SK-N-SH (cell line): Measurements from ENCODE around the gene LIMK1. TPM values are rescaled to one million over a fixed set of nuclear protein-coding genes. Genes with fewer than 3 reads are reported as not detected.

ENCODE experiments used
- CTCF ChIA-PET: fragments of 300-600, 350-600 bp; formaldehyde crosslinking; extraction: SDS; loops from one replicate; lab custom pipeline; 2021; lab: Yijun Ruan, JAX
- POLR2A ChIA-PET: fragments of 350-600 bp; sonication (Branson Sonifier 250); formaldehyde crosslinking; extraction: SDS; loops from one replicate; lab custom pipeline; 2020; ENCODE audit warnings: antibody characterized with exemption, inconsistent platforms; lab: Yijun Ruan, JAX
- DNase-seq: peaks from one replicate; pipeline ENCODE4 v3.0.0; 2012
- H2AFZ ChIP-seq: fragments of 200-600 bp; sonication (generic); 2 replicates; pipeline ENCODE4 v1.8.1; 2016; ENCODE audit warnings: antibody characterized with exemption, mild to moderate bottlenecking, low read depth
- H3F3A ChIP-seq: fragments of 200-600 bp; sonication (generic); replicated peaks from 2 replicates; pipeline ENCODE3; 2016; ENCODE audit warnings: antibody characterized with exemption, mild to moderate bottlenecking; ENCODE audit not compliant: insufficient read depth
- H3K27ac ChIP-seq, 2 experiments: fragments of 200-500 bp in 1 of 2; fragments of 200-600 bp in 1 of 2; sonication (Bioruptor generic) in 1 of 2; sonication (generic), shearing (Covaris generic) in 1 of 2; 2 replicates each; pipeline versions ENCODE4 v1.5.1 to v1.6.1; 2014 to 2016; ENCODE audit warnings: low read depth in 2 of 2, inconsistent platforms in 1 of 2, low read length in 1 of 2, mild to moderate bottlenecking in 1 of 2, mixed read lengths in 1 of 2
- H3K27me3 ChIP-seq: fragments of 200-600 bp; sonication (generic), shearing (Covaris generic); 2 replicates; pipeline ENCODE4 v1.6.1; 2016; ENCODE audit warnings: mixed run types; ENCODE audit not compliant: insufficient read depth
- H3K36me3 ChIP-seq, 2 experiments: fragments of 200-500 bp in 1 of 2; fragments of 200-600 bp in 1 of 2; sonication (Bioruptor generic) in 1 of 2; sonication (generic) in 1 of 2; replicated peaks in 1 of 2; 2 replicates each; pipeline versions ENCODE3 to v1.5.1; 2014 to 2016; ENCODE audit warnings: low read length in 1 of 2, mild to moderate bottlenecking in 1 of 2; ENCODE audit not compliant: insufficient read depth in 2 of 2, control insufficient read depth in 1 of 2
- H3K4me1 ChIP-seq, 2 experiments: fragments of 200-500 bp in 1 of 2; fragments of 200-600 bp in 1 of 2; sonication (Bioruptor generic) in 1 of 2; sonication (generic), shearing (Covaris generic) in 1 of 2; 2 replicates each; pipeline versions ENCODE4 v1.5.1 to v1.6.1; 2014 to 2016; ENCODE audit warnings: low read depth in 1 of 2, low read length in 1 of 2, mixed run types in 1 of 2; ENCODE audit not compliant: insufficient read depth in 2 of 2, control insufficient read depth in 1 of 2
- H3K4me2 ChIP-seq: fragments of 200-600 bp; sonication (generic), shearing (Covaris generic); 2 replicates; pipeline ENCODE4 v1.6.1; 2017; ENCODE audit warnings: mixed run types
- H3K4me3 ChIP-seq, 2 experiments: fragments of 200-500 bp in 1 of 2; fragments of 200-600 bp in 1 of 2; sonication (Bioruptor generic) in 1 of 2; sonication (generic), shearing (Covaris generic) in 1 of 2; 2 replicates each; pipeline versions ENCODE4 v1.5.1 to v1.8.1; 2014 to 2016; ENCODE audit warnings: low read depth in 2 of 2, inconsistent platforms in 1 of 2, low read length in 1 of 2, mild to moderate bottlenecking in 1 of 2, mixed read lengths in 1 of 2, moderate library complexity in 1 of 2
- H3K79me2 ChIP-seq: fragments of 200-600 bp; sonication (generic); 2 replicates; pipeline ENCODE4 v1.8.1; 2017; ENCODE audit warnings: mild to moderate bottlenecking; ENCODE audit not compliant: insufficient read depth
- H3K9ac ChIP-seq: fragments of 200-600 bp; sonication (generic); 2 replicates; pipeline ENCODE4 v1.6.1; 2017; ENCODE audit warnings: mixed run types
- H3K9me2 ChIP-seq: fragments of 200-600 bp; sonication (generic); 2 replicates; pipeline ENCODE4 v1.6.1; 2017; ENCODE audit warnings: mixed run types
- H3K9me3 ChIP-seq: fragments of 200-600 bp; sonication (generic); 2 replicates; pipeline ENCODE4 v1.6.1; 2017; ENCODE audit warnings: mixed run types, mild to moderate bottlenecking, moderate library complexity
- H4K20me1 ChIP-seq: fragments of 200-600 bp; sonication (generic); 2 replicates; pipeline ENCODE4 v1.6.1; 2017; ENCODE audit warnings: mild to moderate bottlenecking, mixed run types; ENCODE audit not compliant: insufficient read depth
- CTCF ChIP-seq: fragments of 200-600 bp; sonication (generic); IDR thresholded peaks from 2 replicates; pipeline ENCODE4 v1.6.1; 2017; ENCODE audit warnings: antibody characterized with exemption, mild to moderate bottlenecking, moderate library complexity
- ELF1 ChIP-seq: IDR thresholded peaks from 2 replicates; pipeline ENCODE4 v1.4.0; 2012
- FOXJ3 ChIP-seq: sonication (generic); formaldehyde crosslinking; IDR thresholded peaks from 2 replicates; pipeline ENCODE4 v1.5.1; 2020; ENCODE audit warnings: mild to moderate bottlenecking, missing genetic modification reagents
- FOXM1 ChIP-seq: IDR thresholded peaks from 2 replicates; pipeline ENCODE4 v1.4.0; 2012; ENCODE audit warnings: low read depth, mild to moderate bottlenecking
- GABPA ChIP-seq: IDR thresholded peaks from 2 replicates; pipeline ENCODE4 v1.4.0; 2012; ENCODE audit warnings: low read depth, mild to moderate bottlenecking
- MAX ChIP-seq: IDR thresholded peaks from 2 replicates; pipeline ENCODE4 v1.4.0; 2012; ENCODE audit warnings: low read depth
- POLR2AphosphoS5 ChIP-seq: IDR thresholded peaks from 2 replicates; pipeline ENCODE4 v1.6.1; 2012; ENCODE audit warnings: low read depth, low read length
- RFX5 ChIP-seq: IDR thresholded peaks from 2 replicates; pipeline ENCODE4 v1.6.1; 2012; ENCODE audit warnings: mild to moderate bottlenecking, improper control_type of control experiment, low read length
- RXRA ChIP-seq: IDR thresholded peaks from 2 replicates; pipeline ENCODE4 v1.4.0; 2012; ENCODE audit warnings: low read depth, mild to moderate bottlenecking, borderline replicate concordance
- SIN3A ChIP-seq: IDR thresholded peaks from 2 replicates; pipeline ENCODE4 v1.6.1; 2012; ENCODE audit warnings: low read depth, mild to moderate bottlenecking, low read length, moderate library complexity, borderline replicate concordance
- TCF12 ChIP-seq: IDR thresholded peaks from 2 replicates; pipeline ENCODE4 v1.4.0; 2012
- TEAD4 ChIP-seq: IDR thresholded peaks from 2 replicates; pipeline ENCODE4 v1.4.0; 2012; ENCODE audit warnings: mild to moderate bottlenecking, borderline replicate concordance; ENCODE audit not compliant: insufficient read depth
- WGBS: methylation state at CpG from one replicate; pipeline ENCODE4 v1.1.6; 2017; ENCODE audit warnings: low lambda C conversion rate; 5-methylcytosine and 5-hydroxymethylcytosine counted together
- polyA plus RNA-seq, 3 experiments: library from polyadenylated mRNA; depleted of rRNA; stranded (reverse); fragments of >200 nt; gene quantifications; 2 replicates each; pipeline ENCODE4 v1.2.3, GENCODE V29; 2012
- TF ChIP-seq, protein P1 (sequence below): fragments of 150-350 bp; IDR thresholded peaks from 2 replicates; pipeline ENCODE4 v1.6.1; 2016; ENCODE audit warnings: mild to moderate bottlenecking, low read depth, low read length
- TF ChIP-seq, protein P2 (sequence below): IDR thresholded peaks from 2 replicates; pipeline ENCODE4; 2012
- TF ChIP-seq, protein P3 (sequence below): IDR thresholded peaks from 2 replicates; pipeline ENCODE4 v1.4.0; 2012; ENCODE audit warnings: low read depth, borderline replicate concordance

Gene LIMK1
- polyA plus RNA-seq, 1 of the 3 experiments (the other 2 are of a cell fraction) = 86.6 TPM

DNA sequence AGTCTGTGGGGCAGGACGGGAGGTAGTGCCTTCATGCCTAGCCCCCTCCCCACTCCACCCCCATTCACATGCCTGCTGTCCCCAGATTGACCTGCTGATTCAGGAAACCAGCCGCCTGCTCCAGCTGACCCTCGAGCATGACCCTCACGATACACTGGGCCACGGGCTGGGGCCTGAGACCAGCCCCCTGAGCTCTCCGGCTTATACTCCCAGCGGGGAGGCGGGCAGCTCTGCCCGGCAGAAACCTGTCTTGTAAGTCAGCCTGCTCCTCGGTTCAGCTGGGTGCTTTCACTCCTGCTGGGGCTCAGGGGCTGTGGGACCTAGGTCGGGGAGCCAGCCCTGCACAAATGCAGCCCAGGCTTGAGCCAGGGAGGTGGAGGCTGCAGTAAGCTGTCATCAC lies 22.4 kb downstream of the LIMK1 start (continued):
- no peak for TF ChIP-seq CTCF
- TF ChIP-seq TEAD4 = no peak
- TF ChIP-seq POLR2AphosphoS5 = no peak
- no peak for TF ChIP-seq GABPA
- no peak for TF ChIP-seq MAX
- TF ChIP-seq RXRA = no peak
- no peak for TF ChIP-seq ELF1
- TF ChIP-seq, all 33 proteins: peak for 0

GRCh38 chr7:74106846-74107245 lies 23.2 kb downstream of the LIMK1 start:
- POLR2A ChIA-PET = no interaction called here
- 95% methylated on average over 8 of the region's 18 CpGs for WGBS

More at GRCh38 chr7:74106846-74107245, 23.2 kb downstream of the LIMK1 start:
- Histone ChIP-seq H3K36me3 (peaks cover 43 to 82% of the 10 kb centered on the region in 2 experiments), H2AFZ (no peak overlapping the region), H4K20me1 (no peaks in the 10 kb centered on the region), H3K4me1 (no peaks in the 10 kb centered on the region), H3K4me2 (no peak overlapping the region), H3F3A (peaks cover 5% of the 10 kb centered on the region), H3K79me2 (peaks cover 8% of the 10 kb centered on the region; the same call in 1 of the 2 replicates), H3K27me3 (no peaks in the 10 kb centered on the region), H3K9me3 (no peaks in the 10 kb centered on the region), H3K27ac (no peak overlapping the region), H3K4me3 (no peak overlapping the region), H3K9ac (no peak overlapping the region), H3K9me2 (no peaks in the 10 kb centered on the region)
- TF ChIP-seq MAX = no peak
- TF ChIP-seq RFX5 = no peak
- no peak for TF ChIP-seq FOXM1
- TF ChIP-seq, protein P1, sequence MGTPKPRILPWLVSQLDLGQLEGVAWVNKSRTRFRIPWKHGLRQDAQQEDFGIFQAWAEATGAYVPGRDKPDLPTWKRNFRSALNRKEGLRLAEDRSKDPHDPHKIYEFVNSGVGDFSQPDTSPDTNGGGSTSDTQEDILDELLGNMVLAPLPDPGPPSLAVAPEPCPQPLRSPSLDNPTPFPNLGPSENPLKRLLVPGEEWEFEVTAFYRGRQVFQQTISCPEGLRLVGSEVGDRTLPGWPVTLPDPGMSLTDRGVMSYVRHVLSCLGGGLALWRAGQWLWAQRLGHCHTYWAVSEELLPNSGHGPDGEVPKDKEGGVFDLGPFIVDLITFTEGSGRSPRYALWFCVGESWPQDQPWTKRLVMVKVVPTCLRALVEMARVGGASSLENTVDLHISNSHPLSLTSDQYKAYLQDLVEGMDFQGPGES = no peak
- no peak for TF ChIP-seq SIN3A
- TF ChIP-seq, protein P2, sequence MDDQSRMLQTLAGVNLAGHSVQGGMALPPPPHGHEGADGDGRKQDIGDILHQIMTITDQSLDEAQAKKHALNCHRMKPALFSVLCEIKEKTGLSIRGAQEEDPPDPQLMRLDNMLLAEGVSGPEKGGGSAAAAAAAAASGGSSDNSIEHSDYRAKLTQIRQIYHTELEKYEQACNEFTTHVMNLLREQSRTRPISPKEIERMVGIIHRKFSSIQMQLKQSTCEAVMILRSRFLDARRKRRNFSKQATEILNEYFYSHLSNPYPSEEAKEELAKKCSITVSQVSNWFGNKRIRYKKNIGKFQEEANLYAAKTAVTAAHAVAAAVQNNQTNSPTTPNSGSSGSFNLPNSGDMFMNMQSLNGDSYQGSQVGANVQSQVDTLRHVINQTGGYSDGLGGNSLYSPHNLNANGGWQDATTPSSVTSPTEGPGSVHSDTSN = no peak
- TF ChIP-seq TEAD4 = no peak
- TF ChIP-seq, protein P3, sequence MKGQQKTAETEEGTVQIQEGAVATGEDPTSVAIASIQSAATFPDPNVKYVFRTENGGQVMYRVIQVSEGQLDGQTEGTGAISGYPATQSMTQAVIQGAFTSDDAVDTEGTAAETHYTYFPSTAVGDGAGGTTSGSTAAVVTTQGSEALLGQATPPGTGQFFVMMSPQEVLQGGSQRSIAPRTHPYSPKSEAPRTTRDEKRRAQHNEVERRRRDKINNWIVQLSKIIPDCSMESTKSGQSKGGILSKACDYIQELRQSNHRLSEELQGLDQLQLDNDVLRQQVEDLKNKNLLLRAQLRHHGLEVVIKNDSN = no peak
- TF ChIP-seq TCF12 = no peak
- TF ChIP-seq POLR2AphosphoS5 = no peak
- TF ChIP-seq FOXJ3 = no peak
- peak; percentile 28 for DNase-seq
- CTCF ChIA-PET = interaction anchor here (1.2 to 1.5 kb wide), 2 partner anchors 9 to 39 kb away, joined by 3 to 4 read pairs; no protein-coding TSS in a partner anchor
